SK-N-SH (cell line): ENCODE measurements around the gene PRPS1. TPM values are rescaled to one million over a fixed set of nuclear protein-coding genes. Genes with fewer than 3 reads are reported as not detected.
A peak's percentile ranks its signal among the peaks of the same experiment; 100 is the strongest.
"Not testable (repeated sequence)": the region's sequence is repeated elsewhere in the genome, so short reads cannot be mapped to it uniquely, and the experiment has no call there.

Experiments
- CTCF ChIA-PET: fragments of 300-600, 350-600 bp; formaldehyde crosslinking; extraction: SDS; loops from one replicate; lab custom pipeline; 2021; lab: Yijun Ruan, JAX
- POLR2A ChIA-PET: fragments of 350-600 bp; sonication (Branson Sonifier 250); formaldehyde crosslinking; extraction: SDS; loops from one replicate; lab custom pipeline; 2020; ENCODE audit warnings: antibody characterized with exemption, inconsistent platforms; lab: Yijun Ruan, JAX
- DNase-seq: peaks from one replicate; pipeline ENCODE4 v3.0.0; 2012
- H2AFZ ChIP-seq: fragments of 200-600 bp; sonication (generic); 2 replicates; pipeline ENCODE4 v1.8.1; 2016; ENCODE audit warnings: antibody characterized with exemption, mild to moderate bottlenecking, low read depth
- H3F3A ChIP-seq: fragments of 200-600 bp; sonication (generic); replicated peaks from 2 replicates; pipeline ENCODE3; 2016; ENCODE audit warnings: antibody characterized with exemption, mild to moderate bottlenecking; ENCODE audit not compliant: insufficient read depth
- H3K27ac ChIP-seq, 2 experiments: fragments of 200-500 bp in 1 of 2; fragments of 200-600 bp in 1 of 2; sonication (Bioruptor generic) in 1 of 2; sonication (generic), shearing (Covaris generic) in 1 of 2; 2 replicates each; pipeline versions ENCODE4 v1.5.1 to v1.6.1; 2014 to 2016; ENCODE audit warnings: low read depth in 2 of 2, inconsistent platforms in 1 of 2, low read length in 1 of 2, mild to moderate bottlenecking in 1 of 2, mixed read lengths in 1 of 2
- H3K27me3 ChIP-seq: fragments of 200-600 bp; sonication (generic), shearing (Covaris generic); 2 replicates; pipeline ENCODE4 v1.6.1; 2016; ENCODE audit warnings: mixed run types; ENCODE audit not compliant: insufficient read depth
- H3K36me3 ChIP-seq, 2 experiments: fragments of 200-500 bp in 1 of 2; fragments of 200-600 bp in 1 of 2; sonication (Bioruptor generic) in 1 of 2; sonication (generic) in 1 of 2; replicated peaks in 1 of 2; 2 replicates each; pipeline versions ENCODE3 to v1.5.1; 2014 to 2016; ENCODE audit warnings: low read length in 1 of 2, mild to moderate bottlenecking in 1 of 2; ENCODE audit not compliant: insufficient read depth in 2 of 2, control insufficient read depth in 1 of 2
- H3K4me1 ChIP-seq, 2 experiments: fragments of 200-500 bp in 1 of 2; fragments of 200-600 bp in 1 of 2; sonication (Bioruptor generic) in 1 of 2; sonication (generic), shearing (Covaris generic) in 1 of 2; 2 replicates each; pipeline versions ENCODE4 v1.5.1 to v1.6.1; 2014 to 2016; ENCODE audit warnings: low read depth in 1 of 2, low read length in 1 of 2, mixed run types in 1 of 2; ENCODE audit not compliant: insufficient read depth in 2 of 2, control insufficient read depth in 1 of 2
- H3K4me2 ChIP-seq: fragments of 200-600 bp; sonication (generic), shearing (Covaris generic); 2 replicates; pipeline ENCODE4 v1.6.1; 2017; ENCODE audit warnings: mixed run types
- H3K4me3 ChIP-seq, 2 experiments: fragments of 200-500 bp in 1 of 2; fragments of 200-600 bp in 1 of 2; sonication (Bioruptor generic) in 1 of 2; sonication (generic), shearing (Covaris generic) in 1 of 2; 2 replicates each; pipeline versions ENCODE4 v1.5.1 to v1.8.1; 2014 to 2016; ENCODE audit warnings: low read depth in 2 of 2, inconsistent platforms in 1 of 2, low read length in 1 of 2, mild to moderate bottlenecking in 1 of 2, mixed read lengths in 1 of 2, moderate library complexity in 1 of 2
- H3K79me2 ChIP-seq: fragments of 200-600 bp; sonication (generic); 2 replicates; pipeline ENCODE4 v1.8.1; 2017; ENCODE audit warnings: mild to moderate bottlenecking; ENCODE audit not compliant: insufficient read depth
- H3K9ac ChIP-seq: fragments of 200-600 bp; sonication (generic); 2 replicates; pipeline ENCODE4 v1.6.1; 2017; ENCODE audit warnings: mixed run types
- H3K9me2 ChIP-seq: fragments of 200-600 bp; sonication (generic); 2 replicates; pipeline ENCODE4 v1.6.1; 2017; ENCODE audit warnings: mixed run types
- H3K9me3 ChIP-seq: fragments of 200-600 bp; sonication (generic); 2 replicates; pipeline ENCODE4 v1.6.1; 2017; ENCODE audit warnings: mixed run types, mild to moderate bottlenecking, moderate library complexity
- H4K20me1 ChIP-seq: fragments of 200-600 bp; sonication (generic); 2 replicates; pipeline ENCODE4 v1.6.1; 2017; ENCODE audit warnings: mild to moderate bottlenecking, mixed run types; ENCODE audit not compliant: insufficient read depth
- CHD2 ChIP-seq: fragments of 150-350 bp; IDR thresholded peaks from 2 replicates; pipeline ENCODE4 v1.6.1; 2018; ENCODE audit warnings: low read length; ENCODE audit not compliant: partially characterized antibody
- EZH2phosphoT487 ChIP-seq: fragments of 200-600 bp; sonication (generic); IDR thresholded peaks from 2 replicates; pipeline ENCODE4 v1.6.1; 2017; ENCODE audit warnings: low read depth, mixed run types, mild to moderate bottlenecking, antibody characterized with exemption, moderate library complexity, borderline replicate concordance
- FOSL2 ChIP-seq: IDR thresholded peaks from 2 replicates; pipeline ENCODE4 v1.4.0; 2012; ENCODE audit warnings: low read depth, mild to moderate bottlenecking, moderate library complexity, borderline replicate concordance
- FOXM1 ChIP-seq: IDR thresholded peaks from 2 replicates; pipeline ENCODE4 v1.4.0; 2012; ENCODE audit warnings: low read depth, mild to moderate bottlenecking
- GATA2 ChIP-seq: sonication (generic); formaldehyde crosslinking; IDR thresholded peaks from 2 replicates; pipeline ENCODE4 v1.5.0; 2020; ENCODE audit warnings: mild to moderate bottlenecking, missing genetic modification reagents
- JUND ChIP-seq: IDR thresholded peaks from 2 replicates; pipeline ENCODE4 v1.4.0; 2012
- MXI1 ChIP-seq: IDR thresholded peaks from 2 replicates; pipeline ENCODE4 v1.6.1; 2012; ENCODE audit warnings: mild to moderate bottlenecking, low read depth, low read length, improper control_type of control experiment
- PBX3 ChIP-seq: IDR thresholded peaks from 2 replicates; pipeline ENCODE4; 2012
- REST ChIP-seq: IDR thresholded peaks from 2 replicates; pipeline ENCODE4 v1.6.1; 2012; ENCODE audit warnings: mild to moderate bottlenecking, low read depth, low read length, moderate library complexity
- RXRA ChIP-seq: IDR thresholded peaks from 2 replicates; pipeline ENCODE4 v1.4.0; 2012; ENCODE audit warnings: low read depth, mild to moderate bottlenecking, borderline replicate concordance
- TAF1 ChIP-seq: IDR thresholded peaks from 2 replicates; pipeline ENCODE4 v1.6.1; 2012; ENCODE audit warnings: low read depth, mild to moderate bottlenecking, low read length, moderate library complexity, borderline replicate concordance
- TEAD4 ChIP-seq: IDR thresholded peaks from 2 replicates; pipeline ENCODE4 v1.4.0; 2012; ENCODE audit warnings: mild to moderate bottlenecking, borderline replicate concordance; ENCODE audit not compliant: insufficient read depth
- WGBS: methylation state at CpG from one replicate; pipeline ENCODE4 v1.1.6; 2017; ENCODE audit warnings: low lambda C conversion rate; 5-methylcytosine and 5-hydroxymethylcytosine counted together
- polyA plus RNA-seq, 3 experiments: library from polyadenylated mRNA; depleted of rRNA; stranded (reverse); fragments of >200 nt; gene quantifications; 2 replicates each; pipeline ENCODE4 v1.2.3, GENCODE V29; 2012
- TF ChIP-seq, protein P1 (sequence below): fragments of 150-350 bp; IDR thresholded peaks from 2 replicates; pipeline ENCODE4 v1.6.1; 2017; ENCODE audit warnings: antibody characterized with exemption, low read length, low read depth, borderline replicate concordance

The PRPS1 gene
- polyA plus RNA-seq, 1 of the 3 experiments (the other 2 are of a cell fraction): 42.3 TPM

DNA sequence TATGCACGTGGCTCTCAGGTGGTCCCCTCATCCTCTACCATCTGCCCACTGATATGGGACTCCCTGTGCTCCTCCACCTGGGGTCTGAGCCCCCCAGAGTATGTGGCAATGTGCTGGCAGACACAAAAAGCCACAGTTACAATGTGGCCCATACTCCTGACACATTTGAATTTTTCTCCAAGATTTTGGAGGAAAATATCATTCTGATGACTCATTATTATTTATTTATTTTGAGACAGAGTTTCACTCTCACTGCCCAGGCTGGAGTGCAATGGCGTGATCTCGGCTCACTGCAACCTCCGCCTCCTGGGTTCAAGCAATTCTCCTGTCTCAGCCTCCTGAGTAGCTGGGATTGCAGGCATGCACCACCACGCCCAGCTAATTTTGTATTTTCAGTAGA is 19.2 kb upstream of the PRPS1 start:
- CTCF ChIA-PET, H3K9ac ChIP-seq, H3K27me3 ChIP-seq, H3K79me2 ChIP-seq, H3K4me1 ChIP-seq, H3K4me2 ChIP-seq, H2AFZ ChIP-seq, H3K9me2 ChIP-seq, DNase-seq, POLR2A ChIA-PET, H3K9me3 ChIP-seq, H3F3A ChIP-seq, H4K20me1 ChIP-seq, H3K36me3 ChIP-seq, H3K27ac ChIP-seq, H3K4me3 ChIP-seq: not testable (repeated sequence)
- peak; percentile 14; the same call in 1 of the 2 replicates for TF ChIP-seq FOSL2
- WGBS: 38% methylated on average over 5 of the region's 5 CpGs

- CTCF ChIA-PET: no interaction called here
- no peaks in the 10 kb centered on the region for H3K4me1 ChIP-seq
- H3K79me2 ChIP-seq: no peaks in the 10 kb centered on the region
- H3K9ac ChIP-seq: no peak overlapping the region
- DNase-seq: no peak
- H3K4me3 ChIP-seq: no peak overlapping the region
- H3K9me2 ChIP-seq: no peaks in the 10 kb centered on the region
- no peaks in the 10 kb centered on the region for H3K36me3 ChIP-seq
- no peak overlapping the region for H2AFZ ChIP-seq
- TF ChIP-seq, protein P1, sequence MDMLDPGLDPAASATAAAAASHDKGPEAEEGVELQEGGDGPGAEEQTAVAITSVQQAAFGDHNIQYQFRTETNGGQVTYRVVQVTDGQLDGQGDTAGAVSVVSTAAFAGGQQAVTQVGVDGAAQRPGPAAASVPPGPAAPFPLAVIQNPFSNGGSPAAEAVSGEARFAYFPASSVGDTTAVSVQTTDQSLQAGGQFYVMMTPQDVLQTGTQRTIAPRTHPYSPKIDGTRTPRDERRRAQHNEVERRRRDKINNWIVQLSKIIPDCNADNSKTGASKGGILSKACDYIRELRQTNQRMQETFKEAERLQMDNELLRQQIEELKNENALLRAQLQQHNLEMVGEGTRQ: no peak
- no peak for TF ChIP-seq PBX3
- TF ChIP-seq TEAD4: no peak
- no peak for TF ChIP-seq REST
- no peak for TF ChIP-seq MXI1
- no peak for TF ChIP-seq CHD2
- TF ChIP-seq RXRA: no peak
- no peak for TF ChIP-seq FOSL2
- TF ChIP-seq EZH2phosphoT487: no peak
- no peak for TF ChIP-seq FOXM1
- TF ChIP-seq GATA2 (CRISPR knock-in tag): no peak
- TF ChIP-seq TAF1: no peak
- no peak for TF ChIP-seq JUND
- POLR2A ChIA-PET: no interaction called here
- H3K27me3 ChIP-seq: no peaks in the 10 kb centered on the region
- no peaks in the 10 kb centered on the region for H3K9me3 ChIP-seq
- H3F3A ChIP-seq: no peaks in the 10 kb centered on the region
- H4K20me1 ChIP-seq: no peaks in the 10 kb centered on the region
- no peak overlapping the region for H3K4me2 ChIP-seq
- no peak overlapping the region for H3K27ac ChIP-seq
- 21% methylated on average over 2 of the region's 2 CpGs for WGBS
These were observed 17.6 kb upstream of the PRPS1 start for GRCh38 chrX:107610667-107611066.
